ENCODE results near the gene FOXN4.

- TF ChIP-seq CTCF (IDR thresholded peaks at IDR 0.05) (no peak; the same call in 1 of the 2 replicates), ZFX (IDR thresholded peaks at IDR 0.05; ENCODE audit: borderline replicate concordance) (no peak)
Measured at GRCh38 chr12:109255377-109255776, 53.7 kb downstream of the FOXN4 start.

All from 22Rv1 (cell line).